Astrocyte of the cerebellum (primary cell): ENCODE results near the gene AGAP1.

ENCODE experiments used
- DNase-seq: peaks from one replicate; pipeline ENCODE4 v3.0.0-alpha.2; 2011; ENCODE audit warnings: low read depth
- H3K4me3 ChIP-seq: 2 replicates; pipeline ENCODE4 v1.5.1; 2011; ENCODE audit warnings: mild to moderate bottlenecking, low read depth, low read length, moderate library complexity
- CTCF ChIP-seq: IDR thresholded peaks from 2 replicates; pipeline ENCODE4 v1.5.1; 2012; ENCODE audit warnings: low read length, low read depth, moderate library complexity, mild to moderate bottlenecking; ENCODE audit errors: missing control alignments
- in situ Hi-C: cut with HindIII; loops from 2 replicates; pipeline ENCODE4 v1.10.0; 2017; ENCODE audit warnings: low sequenced_read_pairs

Gene AGAP1

GRCh38 chr2:235984552-235984951 lies 490.7 kb downstream of the AGAP1 start:
- in situ Hi-C loops, result loop anchor here (5.0 kb wide), 1 partner anchor 62 kb away; no protein-coding TSS in a partner anchor
- no peak for DNase-seq
- no peak overlapping the region for H3K4me3 ChIP-seq
- TF ChIP-seq CTCF, result no peak

GRCh38 chr2:235986361-235986760 lies 492.5 kb downstream of the AGAP1 start:
- TF ChIP-seq CTCF, result no peak
- no peak for DNase-seq
- in situ Hi-C loops, result no loop called here
- H3K4me3 ChIP-seq, result no peak overlapping the region

- H3K4me3 ChIP-seq, result no peak overlapping the region
- DNase-seq, result no peak
- in situ Hi-C loops, result no loop called here
- TF ChIP-seq CTCF, result no peak
Observed at GRCh38 chr2:235988271-235989015, 494.6 kb downstream of the AGAP1 start.

GRCh38 chr2:235989591-235989990 lies 495.7 kb downstream of the AGAP1 start:
- in situ Hi-C loops, result no loop called here
- no peak for DNase-seq
- H3K4me3 ChIP-seq, result no peak overlapping the region
- TF ChIP-seq CTCF, result no peak

GRCh38 chr2:235990344-235990743 lies 496.5 kb downstream of the AGAP1 start:
- TF ChIP-seq CTCF, result no peak
- no peak for DNase-seq
- no peak overlapping the region for H3K4me3 ChIP-seq
- in situ Hi-C loops, result no loop called here

- in situ Hi-C loops, result no loop called here
- TF ChIP-seq CTCF, result no peak
- H3K4me3 ChIP-seq, result no peak overlapping the region
- no peak for DNase-seq
Observed at GRCh38 chr2:235992024-235992423, 498.2 kb downstream of the AGAP1 start.

GRCh38 chr2:235996419-235996818 lies 502.6 kb downstream of the AGAP1 start:
- H3K4me3 ChIP-seq, result no peak overlapping the region
- in situ Hi-C loops, result no loop called here
- TF ChIP-seq CTCF, result no peak
- no peak for DNase-seq
